ENCODE results near the gene SPINK6.

Gene SPINK6

GRCh38 chr5:148224117-148224742 is 21.4 kb downstream of the SPINK6 start:
- H3K27ac ChIP-seq: no peak overlapping the region
- TF ChIP-seq ZFX (IDR thresholded peaks at IDR 0.05) (no peak), CTCF (conservative IDR thresholded peaks at IDR 0.05) (no peak)

- H3K27ac ChIP-seq: no peak overlapping the region
- TF ChIP-seq ZFX (IDR thresholded peaks at IDR 0.05): no peak
- no peak for TF ChIP-seq CTCF (conservative IDR thresholded peaks at IDR 0.05)
Observed at GRCh38 chr5:148228392-148228984, 25.6 kb downstream of the SPINK6 start.

GRCh38 chr5:148229840-148230239 is 27.0 kb downstream of the SPINK6 start:
- TF ChIP-seq CTCF (conservative IDR thresholded peaks at IDR 0.05) (no peak), ZFX (IDR thresholded peaks at IDR 0.05) (no peak)
- H3K27ac ChIP-seq: no peak overlapping the region

- H3K27ac ChIP-seq: no peak overlapping the region
- no peak for TF ChIP-seq ZFX (IDR thresholded peaks at IDR 0.05)
- TF ChIP-seq CTCF (conservative IDR thresholded peaks at IDR 0.05): no peak
Observed at GRCh38 chr5:148230240-148230639, 27.4 kb downstream of the SPINK6 start.

GRCh38 chr5:148237785-148238417 is 35.1 kb downstream of the SPINK6 start:
- H3K27ac ChIP-seq: no peak overlapping the region
- TF ChIP-seq CTCF (conservative IDR thresholded peaks at IDR 0.05) (no peak), ZFX (IDR thresholded peaks at IDR 0.05) (no peak)

GRCh38 chr5:148238418-148238794 is 35.6 kb downstream of the SPINK6 start, which contains the start of gene MARCOL:
MARCOL (plus strand) TSS chr5:148238525; CDS start chr5:148238598, 73 bp downstream.
- H3K27ac ChIP-seq: no peak within 1 kb of the TSS
- TF ChIP-seq ZFX (IDR thresholded peaks at IDR 0.05): no peak
- no peak for TF ChIP-seq CTCF (conservative IDR thresholded peaks at IDR 0.05)

- no peak overlapping the region for H3K27ac ChIP-seq
- TF ChIP-seq CTCF (conservative IDR thresholded peaks at IDR 0.05): no peak
- TF ChIP-seq ZFX (IDR thresholded peaks at IDR 0.05): no peak
Observed at GRCh38 chr5:148248894-148249293, 46.1 kb downstream of the SPINK6 start.

Measured in C4-2B (cell line).